Sigmoid colon (tissue), 7 donors: ENCODE data around the gene CEP126. TPM values are rescaled to one million over a fixed set of nuclear protein-coding genes. Genes with fewer than 3 reads are reported as not detected.

ENCODE experiments used
- DNase-seq: peaks from one replicate; pipeline ENCODE4 v3.0.0-alpha.2; 2019
- H3K27ac ChIP-seq, 4 donors: fragments of 200-600 bp; sonication (generic); one replicate each; pipeline ENCODE4 v1.5.1; 2016 to 2019; ENCODE audit warnings: mild to moderate bottlenecking in 1 of 4
- H3K27me3 ChIP-seq, 3 donors: fragments of 200-600 bp; sonication (generic); one replicate each; pipeline ENCODE4 v1.5.1; 2019; ENCODE audit warnings: mild to moderate bottlenecking in 1 of 3
- H3K36me3 ChIP-seq, 4 donors: fragments of 200-600 bp; sonication (generic); one replicate each; pipeline ENCODE4 v1.5.1; 2016 to 2019
- H3K4me1 ChIP-seq, 4 donors: fragments of 200-600 bp; sonication (generic); one replicate each; pipeline ENCODE4 v1.5.1; 2017 to 2019
- H3K4me3 ChIP-seq, 4 donors: fragments of 200-600 bp; sonication (generic); one replicate each; pipeline ENCODE4 v1.5.1; 2017 to 2019; ENCODE audit warnings: mild to moderate bottlenecking in 2 of 4, moderate library complexity in 1 of 4
- H3K9me3 ChIP-seq, 4 donors: fragments of 200-600 bp in 3 of 4; sonication (generic) in 3 of 4; one replicate each; pipeline versions ENCODE4 v1.5.1 to v1.6.1; 2013 to 2019
- EP300 ChIP-seq, 4 donors: sonication (generic); formaldehyde crosslinking; IDR thresholded peaks; one replicate each; pipeline ENCODE4 v1.6.1; 2017; ENCODE audit warnings: antibody characterized with exemption in 4 of 4
- POLR2A ChIP-seq, 2 donors: fragments of 450-650 bp; IDR thresholded peaks; one replicate each; pipeline ENCODE4 v1.6.1; 2016; ENCODE audit warnings: antibody characterized with exemption in 2 of 2, mild to moderate bottlenecking in 2 of 2, moderate library complexity in 2 of 2
- POLR2AphosphoS5 ChIP-seq, 4 donors: sonication (generic); formaldehyde crosslinking; IDR thresholded peaks; one replicate each; pipeline ENCODE4 v1.6.1; 2017; ENCODE audit warnings: antibody characterized with exemption in 4 of 4
- WGBS, 2 donors: extraction: QIAGEN DNeasy Blood & Tissue Kit; methylation state at CpG; one replicate each; pipeline ENCODE4 v1.1.7; 2013; 5-methylcytosine and 5-hydroxymethylcytosine counted together
- intact Hi-C: fragments of 100-400 bp; cut with DNase I; formaldehyde crosslinking; loops from one replicate; pipeline ENCODE4 v1.15.1; 2023
- polyA plus RNA-seq, 3 donors: library from polyadenylated mRNA; stranded (reverse); fragments of 200-250 nt; gene quantifications; one replicate each; pipeline ENCODE4 v1.2.3, GENCODE V29; 2013
- total RNA-seq, 4 donors: library from RNA; depleted of rRNA; stranded (reverse); fragments of >200 nt; gene quantifications; one replicate each; pipeline ENCODE4 v1.1.0, GENCODE V29; 2016
- TF ChIP-seq, protein P1 (sequence below), 4 experiments: fragments of 450-650 bp in 3 of 4; fragments of 200-600 bp in 1 of 4; IDR thresholded peaks; one replicate each; pipeline ENCODE4 v1.5.1; 2016 to 2019; ENCODE audit warnings: antibody characterized with exemption in 4 of 4, mild to moderate bottlenecking in 3 of 4, moderate library complexity in 2 of 4
- donor health status: healthy with polysubstance abuse.
- donor health status: Bipolar disorder and iron deficiency.
- donor health status: healthy.

The CEP126 gene
- total and polyA plus RNA-seq, 7 donors, result 1.2 to 15.5 (median 3.7) TPM

- 86 to 88% methylated on average over 6 of the region's 6 CpGs for WGBS, 2 donors
- H3K4me3 ChIP-seq, result no peak overlapping the region
- H3K27me3 ChIP-seq, result no peaks in the 10 kb centered on the region
- no peak overlapping the region for H3K27ac ChIP-seq
- H3K4me1 ChIP-seq, result peaks cover 0 to 17% (median 5%) of the 10 kb centered on the region in 4 donors
- no peaks in the 10 kb centered on the region for H3K9me3 ChIP-seq
- no peak for DNase-seq
- intact Hi-C loops, result no loop called here
- TF ChIP-seq EP300 (IDR thresholded peaks at IDR 0.05) (no peak), POLR2AphosphoS5 (IDR thresholded peaks at IDR 0.05) (no peak), POLR2A (IDR thresholded peaks at IDR 0.05) (no peak)
- TF ChIP-seq, protein P1, sequence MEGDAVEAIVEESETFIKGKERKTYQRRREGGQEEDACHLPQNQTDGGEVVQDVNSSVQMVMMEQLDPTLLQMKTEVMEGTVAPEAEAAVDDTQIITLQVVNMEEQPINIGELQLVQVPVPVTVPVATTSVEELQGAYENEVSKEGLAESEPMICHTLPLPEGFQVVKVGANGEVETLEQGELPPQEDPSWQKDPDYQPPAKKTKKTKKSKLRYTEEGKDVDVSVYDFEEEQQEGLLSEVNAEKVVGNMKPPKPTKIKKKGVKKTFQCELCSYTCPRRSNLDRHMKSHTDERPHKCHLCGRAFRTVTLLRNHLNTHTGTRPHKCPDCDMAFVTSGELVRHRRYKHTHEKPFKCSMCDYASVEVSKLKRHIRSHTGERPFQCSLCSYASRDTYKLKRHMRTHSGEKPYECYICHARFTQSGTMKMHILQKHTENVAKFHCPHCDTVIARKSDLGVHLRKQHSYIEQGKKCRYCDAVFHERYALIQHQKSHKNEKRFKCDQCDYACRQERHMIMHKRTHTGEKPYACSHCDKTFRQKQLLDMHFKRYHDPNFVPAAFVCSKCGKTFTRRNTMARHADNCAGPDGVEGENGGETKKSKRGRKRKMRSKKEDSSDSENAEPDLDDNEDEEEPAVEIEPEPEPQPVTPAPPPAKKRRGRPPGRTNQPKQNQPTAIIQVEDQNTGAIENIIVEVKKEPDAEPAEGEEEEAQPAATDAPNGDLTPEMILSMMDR (IDR thresholded peaks at IDR 0.05), result no peak
- no peaks in the 10 kb centered on the region for H3K36me3 ChIP-seq
Measured at GRCh38 chr11:101870510-101870909, 44.3 kb upstream of the CEP126 start.

DNA sequence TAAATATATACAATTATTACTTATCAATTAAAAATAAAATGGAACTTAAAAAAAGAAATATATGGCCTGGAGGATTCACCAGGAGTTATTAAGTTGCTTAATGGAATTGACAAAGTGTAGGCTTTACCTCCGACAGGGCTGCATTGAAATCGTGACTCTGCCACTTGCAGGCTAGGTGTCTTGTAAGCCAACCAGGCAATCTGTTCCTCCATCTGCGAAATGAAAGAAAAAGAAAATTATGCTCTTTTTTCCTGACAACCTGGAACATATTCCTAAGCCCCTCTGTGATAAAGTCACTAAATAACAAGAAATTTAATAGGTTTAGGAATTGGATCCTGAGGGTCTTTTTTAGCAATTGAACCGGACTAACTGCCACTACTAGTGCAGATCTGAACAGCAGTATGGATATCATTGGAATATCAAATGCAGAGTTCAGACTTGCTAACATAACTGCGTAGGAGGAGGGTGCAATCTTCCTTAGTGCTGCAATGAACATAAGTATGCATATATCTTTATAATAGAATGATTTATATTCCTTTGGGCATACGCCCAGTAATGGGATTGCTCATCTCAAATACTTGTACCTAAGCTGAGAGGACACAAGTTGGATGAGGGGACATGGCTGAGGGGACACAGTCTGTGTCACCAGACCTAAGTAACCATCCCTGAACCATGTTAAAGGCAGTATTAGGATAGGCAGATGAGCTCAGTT is 42.5 kb upstream of the CEP126 start:
- no peak for TF ChIP-seq POLR2A (IDR thresholded peaks at IDR 0.05)
- TF ChIP-seq POLR2AphosphoS5 (IDR thresholded peaks at IDR 0.05), result no peak
- TF ChIP-seq, protein P1 (IDR thresholded peaks at IDR 0.05), result no peak
- TF ChIP-seq EP300 (IDR thresholded peaks at IDR 0.05), result no peak
- intact Hi-C loops, result no loop called here
- Histone ChIP-seq H3K27me3 (no peaks in the 10 kb centered on the region), H3K27ac (no peak overlapping the region), H3K36me3 (no peaks in the 10 kb centered on the region), H3K4me1 (peaks cover 0 to 5% (median 0%) of the 10 kb centered on the region in 4 donors), H3K9me3 (no peaks in the 10 kb centered on the region), H3K4me3 (no peak overlapping the region)
- DNase-seq, result no peak
- WGBS, 2 donors, result 81 to 86% methylated on average over 6 of the region's 6 CpGs

GRCh38 chr11:101880222-101880621 is 34.6 kb upstream of the CEP126 start:
- TF ChIP-seq POLR2AphosphoS5 (IDR thresholded peaks at IDR 0.05), result no peak
- H3K27me3 ChIP-seq, result no peaks in the 10 kb centered on the region
- intact Hi-C loops, result no loop called here
- H3K27ac ChIP-seq, result no peak overlapping the region
- no peaks in the 10 kb centered on the region for H3K4me1 ChIP-seq
- no peaks in the 10 kb centered on the region for H3K9me3 ChIP-seq
- no peak for DNase-seq
- WGBS, 2 donors, result 48 to 82% methylated on average over 4 of the region's 4 CpGs
- H3K4me3 ChIP-seq, result no peak overlapping the region
- no peaks in the 10 kb centered on the region for H3K36me3 ChIP-seq

DNA sequence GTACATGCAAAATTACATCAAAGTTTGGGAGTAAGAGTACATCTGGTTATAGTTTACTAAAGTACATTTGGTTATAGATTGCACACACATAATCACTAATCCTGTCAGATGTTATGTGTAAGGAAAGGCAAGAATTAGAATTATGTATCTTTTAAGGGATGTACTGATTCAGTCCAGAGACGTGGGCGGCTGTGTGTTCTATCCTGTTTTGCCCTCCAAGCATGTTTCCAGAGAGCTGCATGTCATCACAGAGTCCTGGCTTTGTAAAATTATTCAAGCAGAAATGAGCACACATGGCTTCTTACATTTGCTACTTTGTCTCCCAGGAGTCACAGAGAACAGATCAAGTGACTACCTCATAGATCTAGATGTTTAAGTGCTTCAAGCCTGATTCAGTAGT is 33.2 kb upstream of the CEP126 start:
- no peak for DNase-seq
- no peak overlapping the region for H3K4me3 ChIP-seq
- no peak for TF ChIP-seq POLR2A (IDR thresholded peaks at IDR 0.05)
- TF ChIP-seq, protein P1 (IDR thresholded peaks at IDR 0.05), result no peak
- TF ChIP-seq EP300 (IDR thresholded peaks at IDR 0.05), result no peak
- no peak for TF ChIP-seq POLR2AphosphoS5 (IDR thresholded peaks at IDR 0.05)
- H3K4me1 ChIP-seq, result no peaks in the 10 kb centered on the region
- 83 to 96% methylated on average over 2 of the region's 2 CpGs for WGBS, 2 donors
- H3K9me3 ChIP-seq, result no peaks in the 10 kb centered on the region
- H3K27ac ChIP-seq, result no peak overlapping the region
- no peaks in the 10 kb centered on the region for H3K36me3 ChIP-seq
- intact Hi-C loops, result no loop called here
- H3K27me3 ChIP-seq, result no peaks in the 10 kb centered on the region

DNA sequence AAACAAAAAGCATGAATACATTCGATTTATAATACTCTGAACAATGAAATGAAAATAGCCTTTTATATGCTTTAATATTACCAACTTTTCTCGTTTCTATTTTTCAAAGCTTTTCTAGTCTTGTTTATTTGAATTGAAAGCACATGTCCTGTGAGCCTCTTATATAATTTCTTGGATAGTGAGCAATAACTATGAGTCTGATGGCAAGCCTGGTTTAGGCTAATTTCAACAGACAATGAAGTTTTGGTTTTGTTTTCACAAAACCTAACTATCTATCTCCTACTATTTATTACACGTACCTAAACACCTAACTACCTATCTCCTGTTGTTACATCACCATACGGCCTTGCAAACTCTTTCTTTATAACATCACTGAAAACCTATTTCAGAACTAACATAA is 29.2 kb upstream of the CEP126 start:
- Histone ChIP-seq H3K4me1 (no peaks in the 10 kb centered on the region), H3K27ac (no peak overlapping the region), H3K36me3 (no peaks in the 10 kb centered on the region), H3K27me3 (no peaks in the 10 kb centered on the region), H3K9me3 (no peaks in the 10 kb centered on the region), H3K4me3 (no peak overlapping the region)
- no peak for DNase-seq
- WGBS, 2 donors, result 83 to 85% methylated on average over 4 of the region's 4 CpGs
- TF ChIP-seq, protein P1 (IDR thresholded peaks at IDR 0.05), result no peak
- no peak for TF ChIP-seq EP300 (IDR thresholded peaks at IDR 0.05)
- no peak for TF ChIP-seq POLR2AphosphoS5 (IDR thresholded peaks at IDR 0.05)
- TF ChIP-seq POLR2A (IDR thresholded peaks at IDR 0.05), result no peak
- intact Hi-C loops, result no loop called here
